Measurements from ENCODE around the gene WDR93. TPM values are rescaled to one million over a fixed set of nuclear protein-coding genes. Genes with fewer than 3 reads are reported as not detected.

The WDR93 gene
- total and polyA plus RNA-seq, 4 donors: 0.69 to 3.9 (median 1.5) TPM

GRCh38 chr15:89660556-89660955 is 30.1 kb upstream of the WDR93 start:
- WGBS (ENCODE audit: insufficient coverage): no CpG with 5 or more reads among the region's 2 CpGs
- H3K27ac ChIP-seq (ENCODE audit: low read depth, low read length): no peak overlapping the region
- DNase-seq (ENCODE audit: low read depth in 4 of 6, low spot score in 6 of 6): no peak
- H3K4me3 ChIP-seq (ENCODE audit: low read depth, low read length): no peak overlapping the region
- H3K9me3 ChIP-seq (ENCODE audit: control insufficient read depth, insufficient read depth, low read length): no peaks in the 10 kb centered on the region
- no peaks in the 10 kb centered on the region for H3K27me3 ChIP-seq (ENCODE audit: control insufficient read depth, insufficient read depth, low read length)
- no peaks in the 10 kb centered on the region for H3K36me3 ChIP-seq (ENCODE audit: control insufficient read depth, insufficient read depth, low read length)
- H3K4me1 ChIP-seq (ENCODE audit: control insufficient read depth, insufficient read depth, low read length): peaks cover 11% of the 10 kb centered on the region

GRCh38 chr15:89662893-89663626 is 27.6 kb upstream of the WDR93 start:
- Histone ChIP-seq H3K4me3 (ENCODE audit: low read depth, low read length) (no peak overlapping the region), H3K27me3 (ENCODE audit: control insufficient read depth, insufficient read depth, low read length) (no peaks in the 10 kb centered on the region), H3K4me1 (ENCODE audit: control insufficient read depth, insufficient read depth, low read length) (peaks cover 16% of the 10 kb centered on the region), H3K9me3 (ENCODE audit: control insufficient read depth, insufficient read depth, low read length) (no peaks in the 10 kb centered on the region), H3K36me3 (ENCODE audit: control insufficient read depth, insufficient read depth, low read length) (no peaks in the 10 kb centered on the region), H3K27ac (ENCODE audit: low read depth, low read length) (peak overlapping the region; percentile 53)
- DNase-seq (ENCODE audit: low read depth in 4 of 6, low spot score in 6 of 6): peak in 1 of 6 donors; percentile 59
- 76% methylated on average over 11 of the region's 11 CpGs for WGBS (ENCODE audit: insufficient coverage)

GRCh38 chr15:89664441-89665350 is 25.9 kb upstream of the WDR93 start:
- Histone ChIP-seq H3K9me3 (ENCODE audit: control insufficient read depth, insufficient read depth, low read length) (no peaks in the 10 kb centered on the region), H3K27me3 (ENCODE audit: control insufficient read depth, insufficient read depth, low read length) (no peaks in the 10 kb centered on the region), H3K4me3 (ENCODE audit: low read depth, low read length) (peak overlapping the region; percentile 40), H3K4me1 (ENCODE audit: control insufficient read depth, insufficient read depth, low read length) (peaks cover 16% of the 10 kb centered on the region), H3K36me3 (ENCODE audit: control insufficient read depth, insufficient read depth, low read length) (no peaks in the 10 kb centered on the region), H3K27ac (ENCODE audit: low read depth, low read length) (peak overlapping the region; percentile 40)
- 100% methylated on average over 1 of the region's 13 CpGs for WGBS (ENCODE audit: insufficient coverage)
- peak in 1 of 6 donors; percentile 35 for DNase-seq (ENCODE audit: low read depth in 4 of 6, low spot score in 6 of 6)

- Histone ChIP-seq H3K9me3 (ENCODE audit: control insufficient read depth, insufficient read depth, low read length) (no peaks in the 10 kb centered on the region), H3K27me3 (ENCODE audit: control insufficient read depth, insufficient read depth, low read length) (no peaks in the 10 kb centered on the region), H3K27ac (ENCODE audit: low read depth, low read length) (peak overlapping the region; percentile 75), H3K36me3 (ENCODE audit: control insufficient read depth, insufficient read depth, low read length) (no peaks in the 10 kb centered on the region), H3K4me3 (ENCODE audit: low read depth, low read length) (peak overlapping the region; percentile 40), H3K4me1 (ENCODE audit: control insufficient read depth, insufficient read depth, low read length) (peaks cover 16% of the 10 kb centered on the region)
- peak in 2 of 6 donors; percentile 73 to 79 for DNase-seq (ENCODE audit: low read depth in 4 of 6, low spot score in 6 of 6)
- 1% methylated on average over 72 of the region's 72 CpGs for WGBS (ENCODE audit: insufficient coverage)
Observed at GRCh38 chr15:89665449-89666181, 25.0 kb upstream of the WDR93 start.

GRCh38 chr15:89666184-89666857 is 24.3 kb upstream of the WDR93 start:
- H3K36me3 ChIP-seq (ENCODE audit: control insufficient read depth, insufficient read depth, low read length): no peaks in the 10 kb centered on the region
- no peaks in the 10 kb centered on the region for H3K27me3 ChIP-seq (ENCODE audit: control insufficient read depth, insufficient read depth, low read length)
- peaks cover 16% of the 10 kb centered on the region for H3K4me1 ChIP-seq (ENCODE audit: control insufficient read depth, insufficient read depth, low read length)
- DNase-seq (ENCODE audit: low read depth in 4 of 6, low spot score in 6 of 6): no peak
- peak overlapping the region; percentile 75 for H3K27ac ChIP-seq (ENCODE audit: low read depth, low read length)
- H3K4me3 ChIP-seq (ENCODE audit: low read depth, low read length): peak overlapping the region; percentile 27
- WGBS (ENCODE audit: insufficient coverage): 84% methylated on average over 4 of the region's 8 CpGs
- H3K9me3 ChIP-seq (ENCODE audit: control insufficient read depth, insufficient read depth, low read length): no peaks in the 10 kb centered on the region

- WGBS (ENCODE audit: insufficient coverage): 88% methylated on average over 11 of the region's 13 CpGs
- DNase-seq (ENCODE audit: low read depth in 4 of 6, low spot score in 6 of 6): no peak
- Histone ChIP-seq H3K4me3 (ENCODE audit: low read depth, low read length) (no peak overlapping the region), H3K4me1 (ENCODE audit: control insufficient read depth, insufficient read depth, low read length) (peaks cover 19% of the 10 kb centered on the region), H3K9me3 (ENCODE audit: control insufficient read depth, insufficient read depth, low read length) (no peaks in the 10 kb centered on the region), H3K27me3 (ENCODE audit: control insufficient read depth, insufficient read depth, low read length) (no peaks in the 10 kb centered on the region), H3K36me3 (ENCODE audit: control insufficient read depth, insufficient read depth, low read length) (no peaks in the 10 kb centered on the region), H3K27ac (ENCODE audit: low read depth, low read length) (no peak overlapping the region)
Observed at GRCh38 chr15:89666858-89667705, 23.5 kb upstream of the WDR93 start.

- Histone ChIP-seq H3K36me3 (ENCODE audit: control insufficient read depth, insufficient read depth, low read length) (no peaks in the 10 kb centered on the region), H3K4me3 (ENCODE audit: low read depth, low read length) (no peak overlapping the region), H3K4me1 (ENCODE audit: control insufficient read depth, insufficient read depth, low read length) (peaks cover 25% of the 10 kb centered on the region), H3K27ac (ENCODE audit: low read depth, low read length) (no peak overlapping the region), H3K9me3 (ENCODE audit: control insufficient read depth, insufficient read depth, low read length) (no peaks in the 10 kb centered on the region), H3K27me3 (ENCODE audit: control insufficient read depth, insufficient read depth, low read length) (no peaks in the 10 kb centered on the region)
- DNase-seq (ENCODE audit: low read depth in 4 of 6, low spot score in 6 of 6): no peak
- WGBS (ENCODE audit: insufficient coverage): 96% methylated on average over 5 of the region's 7 CpGs
Observed at GRCh38 chr15:89667706-89667960, 23.0 kb upstream of the WDR93 start.

GRCh38 chr15:89668171-89668570 is 22.4 kb upstream of the WDR93 start:
- no peak overlapping the region for H3K4me3 ChIP-seq (ENCODE audit: low read depth, low read length)
- H3K9me3 ChIP-seq (ENCODE audit: control insufficient read depth, insufficient read depth, low read length): no peaks in the 10 kb centered on the region
- peaks cover 26% of the 10 kb centered on the region for H3K4me1 ChIP-seq (ENCODE audit: control insufficient read depth, insufficient read depth, low read length)
- no peaks in the 10 kb centered on the region for H3K36me3 ChIP-seq (ENCODE audit: control insufficient read depth, insufficient read depth, low read length)
- WGBS (ENCODE audit: insufficient coverage): no CpG with 5 or more reads among the region's 3 CpGs
- H3K27ac ChIP-seq (ENCODE audit: low read depth, low read length): no peak overlapping the region
- DNase-seq (ENCODE audit: low read depth in 4 of 6, low spot score in 6 of 6): no peak
- no peaks in the 10 kb centered on the region for H3K27me3 ChIP-seq (ENCODE audit: control insufficient read depth, insufficient read depth, low read length)
